Renal cortical epithelial cell (primary cell): ENCODE data around the gene PLXNA4. TPM values are rescaled to one million over a fixed set of nuclear protein-coding genes. Genes with fewer than 3 reads are reported as not detected.

Experiments
- DNase-seq: peaks from one replicate; pipeline ENCODE4 v3.0.0-alpha.2; 2011; ENCODE audit warnings: low read depth
- total RNA-seq: library from RNA; depleted of rRNA; stranded (reverse); fragments of >200 nt; gene quantifications from 2 replicates; pipeline ENCODE4 v1.2.3, GENCODE V29; 2014

The PLXNA4 gene
- total RNA-seq, 1 donor from 2014 or later, result 0.05 TPM

GRCh38 chr7:132149436-132150304 is 426.6 kb downstream of the PLXNA4 start:
- no peak for DNase-seq

GRCh38 chr7:132148876-132149275 is 427.4 kb downstream of the PLXNA4 start:
- DNase-seq, result no peak

- peak; percentile 97 for DNase-seq
Measured at GRCh38 chr7:132145466-132145865, 430.8 kb downstream of the PLXNA4 start.

- DNase-seq, result no peak
Measured at GRCh38 chr7:132145063-132145462, 431.2 kb downstream of the PLXNA4 start.

GRCh38 chr7:132142006-132142405 is 434.3 kb downstream of the PLXNA4 start:
- no peak for DNase-seq

GRCh38 chr7:132141109-132141508 is 435.2 kb downstream of the PLXNA4 start:
- DNase-seq, result no peak

- no peak for DNase-seq
Measured at GRCh38 chr7:132140341-132140740, 435.9 kb downstream of the PLXNA4 start.

- DNase-seq, result peak; percentile 37
Measured at GRCh38 chr7:132138817-132139216, 437.5 kb downstream of the PLXNA4 start.

- DNase-seq, result no peak
Measured at GRCh38 chr7:132137681-132138080, 438.6 kb downstream of the PLXNA4 start.

GRCh38 chr7:132135746-132136385 is 440.4 kb downstream of the PLXNA4 start:
- DNase-seq, result no peak

GRCh38 chr7:132134814-132135445 is 441.3 kb downstream of the PLXNA4 start:
- DNase-seq, result no peak

GRCh38 chr7:132133501-132133900 is 442.8 kb downstream of the PLXNA4 start:
- no peak for DNase-seq

- no peak for DNase-seq
Measured at GRCh38 chr7:132131196-132131595, 445.1 kb downstream of the PLXNA4 start.

GRCh38 chr7:132130497-132130896 is 445.8 kb downstream of the PLXNA4 start:
- peak; percentile 86 for DNase-seq

- DNase-seq, result no peak
Measured at GRCh38 chr7:132125872-132126595, 450.2 kb downstream of the PLXNA4 start.

GRCh38 chr7:132125096-132125495 is 451.2 kb downstream of the PLXNA4 start:
- DNase-seq, result no peak

- no peak for DNase-seq
Measured at GRCh38 chr7:132124575-132124974, 451.7 kb downstream of the PLXNA4 start.

GRCh38 chr7:132123773-132124172 is 452.5 kb downstream of the PLXNA4 start:
- DNase-seq, result no peak

- DNase-seq, result no peak
Measured at GRCh38 chr7:132122901-132123300, 453.4 kb downstream of the PLXNA4 start.

GRCh38 chr7:132121987-132122386 is 454.3 kb downstream of the PLXNA4 start:
- no peak for DNase-seq

- no peak for DNase-seq
Measured at GRCh38 chr7:132118641-132119040, 457.6 kb downstream of the PLXNA4 start.

GRCh38 chr7:132117636-132118035 is 458.6 kb downstream of the PLXNA4 start:
- no peak for DNase-seq
